KMS-11 (cell line): ENCODE results near the gene NPTXR.

Experiments
- H2AFZ ChIP-seq: fragments of 200-600 bp; sonication (generic); 2 replicates; pipeline ENCODE4 v1.6.1; 2016; ENCODE audit warnings: antibody characterized with exemption, mixed run types, low read depth
- H3K27ac ChIP-seq: fragments of 200-600 bp; sonication (generic); 2 replicates; pipeline ENCODE4 v1.6.1; 2016; ENCODE audit warnings: mild to moderate bottlenecking, mixed run types
- H3K27me3 ChIP-seq: fragments of 200-600 bp; sonication (generic); 2 replicates; pipeline ENCODE4 v1.6.1; 2017; ENCODE audit warnings: mild to moderate bottlenecking, low read depth, mixed run types, moderate library complexity; ENCODE audit not compliant: insufficient read depth
- H3K36me3 ChIP-seq: fragments of 200-600 bp; sonication (generic); 2 replicates; pipeline ENCODE4 v1.6.1; 2017; ENCODE audit warnings: mild to moderate bottlenecking, mixed run types; ENCODE audit not compliant: insufficient read depth
- H3K4me1 ChIP-seq: fragments of 200-600 bp; sonication (generic); 2 replicates; pipeline ENCODE4 v1.6.1; 2016; ENCODE audit warnings: mild to moderate bottlenecking, low read depth, mixed run types; ENCODE audit not compliant: poor library complexity, severe bottlenecking
- H3K4me2 ChIP-seq: fragments of 200-600 bp; sonication (generic); 2 replicates; pipeline ENCODE4 v1.7.0; 2016; ENCODE audit warnings: mild to moderate bottlenecking, mixed run types
- H3K4me3 ChIP-seq: fragments of 200-600 bp; sonication (generic); IDR thresholded peaks from 2 replicates; pipeline ENCODE4 v1.6.1; 2017; ENCODE audit warnings: low read depth, low read length, mixed read lengths; ENCODE audit not compliant: insufficient read depth
- H3K79me2 ChIP-seq: fragments of 200-600 bp; sonication (generic); 2 replicates; pipeline ENCODE4 v1.6.1; 2016; ENCODE audit warnings: low read depth, mixed run types; ENCODE audit not compliant: insufficient read depth
- H3K9ac ChIP-seq: fragments of 200-600 bp; sonication (generic); 2 replicates; pipeline ENCODE4 v1.6.1; 2016; ENCODE audit warnings: mild to moderate bottlenecking, mixed run types
- H4K20me1 ChIP-seq: fragments of 200-600 bp; sonication (generic); 2 replicates; pipeline ENCODE4 v1.6.1; 2016; ENCODE audit warnings: mild to moderate bottlenecking, mixed run types; ENCODE audit not compliant: insufficient read depth
- TF ChIP-seq, protein P1 (sequence below): fragments of 200-600 bp; sonication (generic); conservative IDR thresholded peaks from 2 replicates; pipeline ENCODE4 v1.6.1; 2017; ENCODE audit warnings: low read depth, mild to moderate bottlenecking, antibody characterized with exemption, low read length, moderate library complexity, mixed read lengths

Gene NPTXR

DNA sequence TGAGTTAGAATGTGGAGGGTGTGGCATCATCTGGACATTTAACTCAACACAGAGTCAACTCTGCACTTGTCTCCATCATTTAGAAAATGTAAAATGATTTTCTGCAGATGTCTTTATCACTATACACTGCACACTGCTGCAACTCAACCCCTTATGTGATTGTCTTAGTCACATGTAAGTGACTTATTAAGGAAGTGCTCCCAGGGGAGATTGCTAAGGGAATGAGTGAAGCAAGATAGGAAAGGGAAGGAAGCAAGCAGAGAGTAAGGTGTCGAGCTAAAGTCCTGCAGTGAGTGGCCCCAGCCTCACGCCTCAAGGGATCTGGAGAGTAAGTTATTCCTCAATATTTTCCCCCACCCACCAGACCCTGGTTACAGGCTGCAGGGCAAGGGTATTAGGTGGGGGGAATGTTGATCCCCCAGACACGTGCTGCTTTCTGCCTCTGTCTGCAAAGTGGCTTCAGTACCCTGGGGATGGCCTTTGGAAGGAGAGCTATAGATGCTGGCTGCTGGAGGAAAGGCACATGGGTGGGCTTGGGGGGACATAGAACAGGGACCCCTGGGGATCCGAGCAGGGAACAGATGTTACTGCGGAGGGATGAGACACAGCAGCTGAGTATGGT, 35.4 kb upstream of the NPTXR start:
- peaks cover 2% of the 10 kb centered on the region for H3K4me1 ChIP-seq
- no peaks in the 10 kb centered on the region for H3K36me3 ChIP-seq
- H3K27ac ChIP-seq = no peak overlapping the region
- no peak overlapping the region for H2AFZ ChIP-seq
- no peaks in the 10 kb centered on the region for H4K20me1 ChIP-seq
- no peak overlapping the region for H3K4me3 ChIP-seq
- TF ChIP-seq, protein P1, sequence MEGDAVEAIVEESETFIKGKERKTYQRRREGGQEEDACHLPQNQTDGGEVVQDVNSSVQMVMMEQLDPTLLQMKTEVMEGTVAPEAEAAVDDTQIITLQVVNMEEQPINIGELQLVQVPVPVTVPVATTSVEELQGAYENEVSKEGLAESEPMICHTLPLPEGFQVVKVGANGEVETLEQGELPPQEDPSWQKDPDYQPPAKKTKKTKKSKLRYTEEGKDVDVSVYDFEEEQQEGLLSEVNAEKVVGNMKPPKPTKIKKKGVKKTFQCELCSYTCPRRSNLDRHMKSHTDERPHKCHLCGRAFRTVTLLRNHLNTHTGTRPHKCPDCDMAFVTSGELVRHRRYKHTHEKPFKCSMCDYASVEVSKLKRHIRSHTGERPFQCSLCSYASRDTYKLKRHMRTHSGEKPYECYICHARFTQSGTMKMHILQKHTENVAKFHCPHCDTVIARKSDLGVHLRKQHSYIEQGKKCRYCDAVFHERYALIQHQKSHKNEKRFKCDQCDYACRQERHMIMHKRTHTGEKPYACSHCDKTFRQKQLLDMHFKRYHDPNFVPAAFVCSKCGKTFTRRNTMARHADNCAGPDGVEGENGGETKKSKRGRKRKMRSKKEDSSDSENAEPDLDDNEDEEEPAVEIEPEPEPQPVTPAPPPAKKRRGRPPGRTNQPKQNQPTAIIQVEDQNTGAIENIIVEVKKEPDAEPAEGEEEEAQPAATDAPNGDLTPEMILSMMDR = no peak
- no peaks in the 10 kb centered on the region for H3K27me3 ChIP-seq
- H3K9ac ChIP-seq = no peak overlapping the region
- H3K79me2 ChIP-seq = no peaks in the 10 kb centered on the region
- H3K4me2 ChIP-seq = no peak overlapping the region

DNA sequence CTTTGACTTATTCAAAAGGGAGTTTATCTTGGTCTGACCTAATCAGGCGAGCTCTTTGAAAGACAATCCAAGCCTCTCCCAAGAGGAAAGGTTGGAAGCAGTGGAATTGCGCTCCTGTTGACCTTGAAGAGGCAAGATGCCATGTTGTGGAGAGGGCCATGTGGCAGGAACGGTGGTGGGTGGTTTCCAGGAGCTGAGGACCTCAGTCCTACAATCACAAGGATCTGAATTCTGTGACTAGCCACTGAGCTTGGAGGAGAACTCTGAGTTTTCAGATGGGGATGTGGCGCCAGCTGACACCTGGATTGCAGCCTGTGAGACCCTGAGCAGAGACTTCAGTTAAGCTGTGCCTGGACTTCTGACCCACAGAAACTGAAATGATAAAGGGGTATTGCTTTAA, 34.2 kb upstream of the NPTXR start:
- TF ChIP-seq, protein P1 = no peak
- no peaks in the 10 kb centered on the region for H3K27me3 ChIP-seq

DNA sequence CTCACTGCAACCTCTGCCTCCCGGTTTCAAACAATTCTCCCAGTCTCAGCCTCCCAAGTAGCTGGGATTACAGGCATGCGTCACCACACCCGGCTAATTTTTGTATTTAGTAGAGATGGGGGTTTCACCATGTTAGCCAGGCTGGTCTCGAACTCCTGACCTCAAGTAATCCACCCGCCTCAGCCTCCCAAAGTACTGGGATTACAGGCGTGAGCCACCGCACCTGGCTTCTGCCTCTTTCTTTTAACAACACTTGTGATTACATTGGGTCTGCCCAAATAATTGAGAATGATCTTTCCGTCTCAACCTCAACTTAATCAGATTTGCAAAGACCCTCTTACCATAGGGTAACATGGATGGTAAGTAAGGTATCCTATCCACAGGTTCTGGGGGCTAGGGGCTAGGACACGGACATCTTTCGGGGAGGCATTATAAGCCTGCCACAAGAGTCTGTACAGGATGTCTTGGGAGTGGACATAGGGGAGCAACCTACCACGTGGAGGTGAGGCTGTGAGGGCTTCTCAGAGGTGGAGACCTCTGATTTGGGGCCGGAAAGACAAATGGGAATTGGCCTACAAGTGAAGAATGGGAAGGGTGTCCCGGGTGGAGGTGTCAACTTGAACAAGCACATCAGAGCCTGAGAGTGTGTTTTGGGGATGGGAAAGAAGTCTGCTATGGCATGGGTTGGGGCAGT, 30.8 kb upstream of the NPTXR start:
- no peak overlapping the region for H2AFZ ChIP-seq
- no peaks in the 10 kb centered on the region for H3K27me3 ChIP-seq
- no peak overlapping the region for H3K27ac ChIP-seq
- H3K36me3 ChIP-seq = no peaks in the 10 kb centered on the region
- peaks cover 12% of the 10 kb centered on the region for H3K79me2 ChIP-seq
- no peak overlapping the region for H3K4me3 ChIP-seq
- TF ChIP-seq, protein P1 = no peak
- no peak overlapping the region; the same call in 1 of the 2 replicates for H3K4me2 ChIP-seq
- H3K9ac ChIP-seq = no peak overlapping the region
- H4K20me1 ChIP-seq = no peaks in the 10 kb centered on the region
- peaks cover 25% of the 10 kb centered on the region for H3K4me1 ChIP-seq

More for the DNA sequence above, 34.2 kb upstream of the NPTXR start:
- no peaks in the 10 kb centered on the region for H4K20me1 ChIP-seq
- no peak overlapping the region for H3K27ac ChIP-seq
- no peak overlapping the region for H2AFZ ChIP-seq
- no peaks in the 10 kb centered on the region for H3K36me3 ChIP-seq
- no peak overlapping the region for H3K9ac ChIP-seq
- peaks cover 14% of the 10 kb centered on the region for H3K4me1 ChIP-seq
- no peak overlapping the region for H3K4me2 ChIP-seq
- H3K79me2 ChIP-seq = no peaks in the 10 kb centered on the region
- no peak overlapping the region for H3K4me3 ChIP-seq

DNA sequence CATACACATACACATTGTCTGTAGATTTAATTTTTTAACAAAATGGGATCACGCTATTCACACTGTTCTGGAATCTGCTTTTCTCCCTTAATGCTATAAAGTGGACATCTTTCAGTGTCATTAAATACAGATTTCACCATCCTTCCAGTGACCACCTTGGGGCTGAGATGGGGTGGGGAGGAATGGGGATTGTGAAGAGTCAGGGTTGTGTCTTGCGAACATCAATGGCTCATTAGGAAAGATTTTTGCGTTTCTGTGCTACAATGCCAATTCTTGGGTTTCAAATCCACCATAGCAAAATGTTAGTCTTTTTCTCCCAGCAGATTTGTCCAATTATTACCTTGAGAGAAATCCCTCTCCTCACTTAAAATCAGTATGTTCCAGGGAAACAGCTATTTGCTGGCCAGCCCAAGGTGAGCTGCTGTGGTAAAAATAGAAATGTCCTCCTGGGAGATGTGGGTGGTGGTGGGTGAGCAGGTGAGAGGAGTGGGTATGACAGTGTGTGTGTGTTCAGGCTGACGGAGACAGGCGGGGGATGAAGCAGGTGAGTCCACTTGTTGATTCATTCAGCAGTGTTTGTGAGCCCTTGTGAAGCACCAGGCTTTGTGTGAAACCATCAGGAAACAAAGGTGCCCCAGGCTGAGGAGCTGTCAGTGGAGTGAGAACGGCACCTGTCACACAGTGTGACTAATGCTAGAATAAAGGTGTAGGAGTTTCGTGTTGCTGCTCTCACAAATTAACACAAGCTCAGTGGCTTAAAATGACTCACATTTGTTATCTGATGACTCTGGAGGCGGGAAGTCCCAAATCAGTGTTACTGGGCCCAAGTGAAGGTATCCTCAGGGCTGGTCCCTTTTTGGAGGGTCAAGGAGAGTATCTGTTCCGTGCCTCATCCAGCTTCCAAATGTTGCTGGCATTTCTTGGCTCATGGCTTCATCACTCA, 29.9 kb upstream of the NPTXR start:
- peaks cover 35% of the 10 kb centered on the region for H3K4me1 ChIP-seq
- H3K27me3 ChIP-seq = no peaks in the 10 kb centered on the region
- no peaks in the 10 kb centered on the region for H4K20me1 ChIP-seq
- H2AFZ ChIP-seq = peak overlapping the region; percentile 99
- no peak overlapping the region for H3K27ac ChIP-seq
- H3K4me3 ChIP-seq = no peak overlapping the region
- peaks cover 12% of the 10 kb centered on the region for H3K79me2 ChIP-seq
- peak overlapping the region; percentile 97 for H3K4me2 ChIP-seq
- TF ChIP-seq, protein P1 = no peak
- H3K36me3 ChIP-seq = no peaks in the 10 kb centered on the region
- peak overlapping the region; percentile 84; the same call in 1 of the 2 replicates for H3K9ac ChIP-seq
